GM21717 (cell line): ENCODE data around the gene MKNK1.

Experiments
- ATAC-seq: cut with Tn5 transposase; IDR thresholded peaks from one replicate; pipeline ENCODE4 v1.9.1; 2021; ENCODE audit warnings: mild to moderate bottlenecking, moderate library complexity; ENCODE audit not compliant: unreplicated experiment

MKNK1 gene

DNA sequence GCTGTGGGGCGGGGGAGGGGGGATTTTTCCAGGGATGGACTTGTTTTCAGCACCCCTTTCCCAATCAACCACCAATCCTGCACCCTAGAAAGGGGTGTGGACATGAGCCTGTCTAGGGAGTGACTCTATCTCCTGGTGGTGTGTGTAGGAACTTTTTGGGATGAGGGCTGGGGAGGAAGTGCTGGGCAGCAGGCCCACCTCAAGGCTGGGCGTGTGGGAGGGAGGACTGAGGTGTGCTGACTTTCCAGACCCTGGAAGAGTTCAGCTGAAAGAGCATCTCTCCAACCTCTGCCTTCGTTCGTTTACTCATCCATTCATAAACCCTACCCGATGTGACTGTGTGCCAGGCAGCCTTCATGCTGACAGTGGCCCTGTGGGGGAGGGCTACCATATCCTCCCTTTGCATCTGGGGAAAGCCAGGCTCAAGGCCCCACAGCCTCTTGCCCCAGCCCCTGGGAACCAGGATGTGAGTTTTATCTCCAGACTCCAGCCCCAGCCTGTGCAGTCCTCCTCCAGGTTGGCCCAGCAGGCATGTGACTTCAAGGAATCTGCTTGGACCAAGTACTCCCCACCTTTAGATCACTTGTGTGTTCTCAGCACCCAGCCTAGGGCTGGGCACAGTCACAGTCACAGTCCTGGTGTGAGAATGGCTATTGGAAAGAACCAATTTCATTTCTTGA lies 59.4 kb downstream of the MKNK1 start:
- ATAC-seq, result no peak

DNA sequence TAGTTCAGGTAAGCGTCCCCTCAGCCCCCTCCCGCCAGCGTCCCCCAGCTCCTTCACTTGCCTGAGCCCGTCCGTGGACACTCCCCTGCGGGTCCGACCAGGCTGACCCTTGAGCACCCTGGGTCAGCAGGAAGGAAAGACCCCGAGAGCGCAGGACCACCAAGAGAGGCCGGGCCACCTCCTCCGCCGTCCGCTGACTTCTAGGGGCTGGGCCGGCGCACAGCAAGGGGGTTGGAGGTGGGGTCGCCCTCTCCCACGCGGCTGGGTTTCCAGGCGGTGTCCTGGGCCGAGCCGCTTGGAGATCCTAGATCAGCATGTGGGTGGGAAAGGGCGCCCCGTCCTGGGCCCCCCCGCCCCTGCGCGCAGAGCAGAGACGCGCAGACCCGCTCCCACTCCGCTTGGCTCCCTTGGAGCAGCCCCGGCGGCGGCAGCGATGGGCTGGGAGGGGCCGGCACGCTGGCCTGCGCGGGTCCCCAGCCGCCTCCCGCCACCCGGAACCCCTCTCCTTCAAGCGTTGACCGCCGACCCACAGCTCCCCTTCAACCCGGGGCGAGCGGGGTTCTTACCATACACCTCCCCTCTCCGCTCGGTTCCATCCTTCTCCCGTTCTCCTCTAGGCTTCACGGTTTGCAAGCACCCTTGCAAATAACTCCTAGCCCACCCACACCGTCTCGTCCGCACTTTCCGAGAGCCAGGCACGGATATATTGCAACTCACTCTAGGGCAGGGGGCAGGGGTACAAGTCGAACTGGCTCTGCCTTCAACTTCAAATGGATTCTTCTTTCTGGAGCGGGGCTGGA lies 60.1 kb downstream of the MKNK1 start:
- ATAC-seq, result no peak

DNA sequence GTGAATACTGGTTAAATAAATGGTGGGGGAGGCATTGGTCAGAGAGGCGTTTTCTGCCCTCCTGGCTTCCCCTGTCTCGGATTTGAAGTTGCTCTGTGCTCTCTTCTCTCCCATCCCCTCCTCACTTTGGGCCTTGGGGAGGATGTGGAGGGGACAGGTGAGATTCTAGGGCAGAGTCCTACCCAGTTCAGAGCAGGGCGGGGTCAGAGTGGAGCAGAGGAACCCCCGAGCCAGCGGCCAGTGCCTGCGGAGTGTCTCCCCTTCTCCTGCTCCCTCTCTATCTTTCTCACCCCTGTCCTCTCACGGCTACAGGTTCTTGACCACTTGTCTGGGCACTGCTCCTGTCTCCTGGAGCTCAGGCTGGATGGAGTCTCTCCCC lies 60.7 kb downstream of the MKNK1 start:
- no peak for ATAC-seq

DNA sequence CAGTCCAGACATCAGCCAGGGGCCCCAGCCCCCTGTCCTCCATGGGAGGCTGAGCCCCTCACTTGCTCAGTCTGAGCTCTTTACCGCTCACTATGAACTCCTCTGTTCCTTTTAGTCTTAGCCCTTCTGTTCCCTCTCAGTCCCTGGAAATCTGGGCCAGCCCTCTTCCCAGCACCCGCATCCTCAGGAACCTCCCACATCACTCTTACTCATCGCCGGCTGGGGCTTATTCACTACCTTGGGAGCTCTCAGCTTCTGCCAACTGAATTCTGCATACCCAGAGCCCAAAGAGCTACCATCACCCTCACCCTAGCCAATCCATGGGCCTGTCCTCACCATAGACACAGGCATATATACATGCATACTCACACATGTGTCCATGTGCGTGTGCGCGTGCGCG lies 64.1 kb downstream of the MKNK1 start:
- ATAC-seq, result no peak

DNA sequence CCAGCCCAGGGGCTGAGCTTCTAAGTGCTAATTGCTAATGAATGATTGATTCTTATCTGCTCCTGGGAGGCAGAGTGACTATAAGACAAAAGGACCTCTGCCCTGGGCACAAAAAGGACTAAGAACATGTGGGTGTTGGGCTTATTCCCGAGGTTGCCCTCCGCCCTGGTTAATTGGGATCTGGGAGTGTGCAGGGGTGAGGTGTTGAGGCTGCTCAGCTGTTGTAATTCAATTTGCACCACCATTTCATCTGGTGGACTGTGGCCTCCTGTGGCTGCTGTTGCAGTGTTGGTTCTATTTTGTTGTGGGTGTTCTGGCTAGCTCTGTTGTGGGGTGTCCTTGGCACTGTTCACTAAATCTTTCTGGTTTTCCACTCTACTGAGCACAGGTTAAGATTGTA lies 65.9 kb downstream of the MKNK1 start:
- no peak for ATAC-seq

DNA sequence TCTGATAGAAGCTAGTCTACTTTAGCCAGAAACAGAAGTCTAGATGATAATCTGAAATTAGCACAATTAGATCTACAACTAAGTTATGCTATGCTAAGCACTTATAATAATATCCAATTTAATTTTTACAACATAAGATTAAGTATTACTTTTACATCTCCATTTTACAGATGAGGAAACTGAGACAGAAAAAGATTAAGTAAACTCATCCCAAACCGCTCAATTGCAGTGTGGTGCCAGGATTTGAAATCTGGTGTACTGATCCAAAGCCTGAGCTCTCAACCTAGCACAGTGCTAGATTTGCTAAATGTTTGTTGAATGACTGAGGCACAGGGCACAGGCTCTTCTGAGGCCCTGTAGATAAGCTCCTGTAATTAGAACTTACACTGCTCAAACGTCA lies 66.4 kb downstream of the MKNK1 start:
- ATAC-seq, result no peak

DNA sequence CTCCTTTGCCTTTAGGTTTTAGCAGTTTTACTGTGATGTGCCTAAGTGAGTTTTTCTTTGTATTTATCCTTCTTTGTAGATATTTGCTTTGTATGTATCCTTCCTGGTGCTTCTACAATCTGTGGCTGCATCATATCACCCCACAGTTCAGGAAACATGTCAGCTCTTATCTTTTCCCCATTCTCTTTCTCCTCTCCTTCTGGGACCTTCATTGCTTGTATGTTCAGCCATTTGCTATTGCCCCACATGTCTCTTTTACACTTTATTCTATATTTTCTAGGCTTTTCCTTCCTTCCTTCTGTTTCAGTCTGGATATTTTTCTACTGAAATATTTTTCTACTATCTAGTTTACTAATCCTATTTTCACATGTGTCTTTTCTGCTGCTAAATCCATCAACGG lies 67.5 kb downstream of the MKNK1 start:
- ATAC-seq, result no peak

DNA sequence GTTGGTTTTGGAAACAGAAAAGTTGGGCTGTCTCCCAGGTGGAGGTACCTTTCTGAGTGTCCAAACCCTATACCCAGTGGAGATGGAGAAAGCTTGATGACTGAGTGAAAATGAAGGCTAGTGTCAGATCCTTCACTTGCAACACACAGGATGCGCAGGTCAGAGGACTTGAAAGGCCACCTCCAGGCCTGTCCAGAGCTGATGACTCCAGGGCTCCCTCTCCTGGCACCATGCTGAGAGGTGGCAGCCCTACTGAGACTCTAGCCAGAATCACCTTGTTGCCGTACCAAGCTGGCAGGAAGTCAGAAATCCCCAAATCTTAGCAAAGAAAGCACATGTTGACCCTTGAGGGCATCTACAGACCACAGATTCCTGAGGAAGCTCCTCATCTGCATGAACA lies 69.0 kb downstream of the MKNK1 start:
- no peak for ATAC-seq

DNA sequence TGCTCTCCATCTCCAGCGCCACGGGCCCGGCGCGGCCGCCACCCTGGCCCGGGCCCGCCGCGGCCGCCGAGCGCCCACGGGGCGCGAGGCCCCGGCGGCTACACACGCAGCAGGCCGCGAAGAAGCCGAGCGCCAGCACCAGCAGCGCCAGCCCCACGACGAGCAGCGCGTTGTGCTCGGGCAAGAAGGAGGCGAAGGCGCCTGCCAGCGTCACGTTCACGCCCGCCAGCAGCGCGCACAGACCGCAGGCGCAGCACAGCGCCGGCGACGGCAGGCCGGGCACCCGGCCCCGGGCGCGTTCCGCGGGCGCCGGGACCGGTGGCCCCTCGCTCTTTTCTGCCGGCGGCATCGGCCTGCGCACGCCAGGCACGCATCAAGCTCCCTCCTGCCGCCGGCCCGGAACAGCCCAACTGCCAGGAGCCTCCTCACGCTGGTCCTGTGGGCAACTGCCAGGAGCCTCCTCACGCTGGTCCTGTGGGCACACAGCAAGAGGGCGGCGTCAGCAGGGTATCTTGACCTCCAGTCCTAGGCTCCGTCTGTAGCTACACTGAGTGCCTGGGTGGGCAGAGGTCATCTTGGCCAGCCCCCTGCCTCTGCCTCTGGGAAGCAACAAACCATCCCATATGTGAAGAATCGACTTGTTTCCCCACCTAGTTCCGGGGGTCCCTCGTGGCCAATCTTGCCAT lies 70.7 kb downstream of the MKNK1 start:
- ATAC-seq, result no peak

DNA sequence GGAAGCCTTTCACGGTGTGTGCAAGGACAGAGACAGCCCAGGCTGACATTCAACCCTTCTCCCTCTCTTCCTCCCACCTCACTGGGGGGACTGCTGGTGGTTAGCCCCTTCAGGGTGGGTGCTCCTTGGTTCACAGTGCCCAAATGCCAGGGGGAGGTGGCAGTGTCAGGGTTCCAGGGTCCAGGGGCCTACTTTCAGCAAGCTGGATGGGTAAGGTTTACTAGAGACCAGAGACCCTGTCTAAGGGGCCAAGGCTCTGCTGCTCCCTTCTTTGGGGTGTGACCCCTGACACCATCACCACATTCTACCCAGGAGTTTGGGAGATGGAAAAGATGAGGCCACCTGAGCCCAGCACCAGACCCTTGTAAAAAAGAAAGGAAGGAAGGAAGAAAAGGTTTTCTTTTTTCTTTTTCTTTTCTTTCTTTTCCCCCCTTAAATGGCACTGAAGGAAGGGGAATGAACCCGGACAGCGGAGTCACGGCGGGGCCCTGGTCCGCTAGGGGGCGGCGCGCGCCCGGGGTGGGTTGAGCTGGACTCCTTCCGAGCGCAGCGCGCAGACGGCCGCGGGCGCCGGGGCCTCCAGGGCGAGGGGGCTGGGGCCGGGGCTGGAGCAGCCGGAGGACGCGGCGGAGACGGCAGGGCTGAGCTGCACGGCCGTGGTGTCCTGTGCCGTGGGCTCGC lies 71.4 kb downstream of the MKNK1 start:
- no peak for ATAC-seq

DNA sequence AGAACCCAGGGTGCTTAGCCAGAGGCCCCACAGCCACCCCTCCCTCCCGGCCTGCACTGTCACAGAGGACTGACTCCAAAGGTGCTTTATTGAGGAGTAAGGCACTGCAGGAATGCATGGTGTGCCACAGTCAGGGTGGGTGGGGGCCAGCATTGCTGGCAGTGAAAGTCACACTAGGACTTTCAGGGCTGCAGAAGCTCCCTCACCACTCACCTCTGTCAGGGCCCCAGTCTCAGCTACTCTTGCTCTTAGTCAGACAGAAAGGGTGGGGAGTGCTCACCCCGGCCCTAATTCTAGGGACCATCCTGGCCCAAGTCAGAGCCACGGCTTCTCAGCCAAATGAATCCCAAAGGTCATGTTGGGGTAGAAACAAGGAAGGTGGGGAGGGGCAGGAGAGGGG lies 72.0 kb downstream of the MKNK1 start:
- no peak for ATAC-seq

DNA sequence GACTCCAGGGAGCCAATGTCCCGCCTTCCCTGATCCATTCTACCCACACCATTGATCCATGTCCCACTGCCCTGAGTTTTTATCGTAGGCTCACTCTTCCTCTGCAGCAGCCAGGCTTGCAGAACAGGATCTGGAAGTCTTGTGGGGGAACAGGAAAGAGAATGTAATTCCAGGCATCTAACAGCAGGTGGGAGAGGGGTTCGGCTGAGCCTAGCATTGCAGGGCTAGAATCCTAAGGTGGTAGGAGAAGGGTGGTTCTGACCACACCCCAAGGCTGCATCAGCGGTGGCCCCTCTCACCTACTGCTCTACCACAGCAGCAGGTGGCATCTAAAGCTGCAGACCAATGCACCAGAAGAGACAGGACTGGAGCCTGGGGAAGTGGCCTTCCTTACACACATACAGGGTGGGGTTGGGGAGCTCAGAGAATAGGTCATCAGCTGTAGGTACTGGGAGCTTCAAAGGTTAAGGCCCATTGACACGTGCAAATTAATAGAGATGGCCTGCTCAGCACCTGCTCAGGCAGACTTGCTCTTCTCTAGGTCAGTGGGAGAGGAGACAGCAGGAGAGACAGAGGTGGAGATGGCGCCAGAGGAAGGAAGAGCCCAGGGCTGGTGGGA lies 73.2 kb downstream of the MKNK1 start:
- ATAC-seq, result no peak

DNA sequence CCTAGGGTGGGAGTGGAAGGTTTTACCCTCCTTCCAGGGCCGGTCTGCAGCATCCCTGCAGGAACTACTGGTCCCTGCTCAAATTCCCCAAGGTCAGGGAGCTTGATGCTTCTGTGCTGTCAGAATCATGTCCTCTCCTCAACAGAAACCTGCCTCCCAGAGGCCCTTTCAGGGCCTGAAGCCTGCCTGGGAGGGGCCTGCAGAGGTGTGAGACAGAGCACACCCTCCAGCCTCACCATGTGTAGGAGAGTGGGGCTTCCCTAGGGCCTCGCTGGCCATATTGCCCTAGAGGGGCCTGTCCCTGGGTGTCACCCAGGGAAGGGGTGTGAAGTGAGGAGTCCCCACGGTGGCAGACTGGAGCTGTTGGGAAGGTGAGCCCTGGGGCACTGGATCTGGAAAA lies 73.8 kb downstream of the MKNK1 start:
- no peak for ATAC-seq

DNA sequence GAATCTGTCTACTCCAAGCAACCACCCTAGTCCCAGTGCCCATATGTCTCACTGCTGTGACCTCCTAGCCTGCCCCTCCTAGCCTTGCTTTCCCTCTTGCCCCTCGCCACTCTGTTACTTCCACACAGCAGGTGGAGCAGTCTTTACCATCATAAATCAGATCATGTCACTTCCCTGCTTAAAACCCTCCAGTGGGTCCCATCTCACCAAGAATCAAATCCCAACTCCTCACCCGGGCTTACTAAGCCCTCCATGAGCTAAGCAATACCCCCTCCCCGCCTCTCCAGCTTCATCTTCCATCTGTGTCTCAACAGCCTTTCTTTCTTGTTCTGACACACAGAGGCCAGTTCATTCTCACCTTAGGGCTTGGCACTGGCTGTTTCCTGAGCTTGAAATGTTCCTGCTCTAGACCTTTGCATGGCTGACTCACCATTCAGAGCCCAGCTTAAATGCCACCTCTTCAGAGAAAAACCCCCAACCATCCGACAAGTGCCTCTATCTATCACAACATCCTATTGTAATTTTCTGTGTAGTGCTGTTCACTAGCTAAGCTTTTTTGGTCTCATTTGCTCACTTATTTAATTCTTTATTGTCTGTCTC lies 74.9 kb downstream of the MKNK1 start:
- no peak for ATAC-seq

DNA sequence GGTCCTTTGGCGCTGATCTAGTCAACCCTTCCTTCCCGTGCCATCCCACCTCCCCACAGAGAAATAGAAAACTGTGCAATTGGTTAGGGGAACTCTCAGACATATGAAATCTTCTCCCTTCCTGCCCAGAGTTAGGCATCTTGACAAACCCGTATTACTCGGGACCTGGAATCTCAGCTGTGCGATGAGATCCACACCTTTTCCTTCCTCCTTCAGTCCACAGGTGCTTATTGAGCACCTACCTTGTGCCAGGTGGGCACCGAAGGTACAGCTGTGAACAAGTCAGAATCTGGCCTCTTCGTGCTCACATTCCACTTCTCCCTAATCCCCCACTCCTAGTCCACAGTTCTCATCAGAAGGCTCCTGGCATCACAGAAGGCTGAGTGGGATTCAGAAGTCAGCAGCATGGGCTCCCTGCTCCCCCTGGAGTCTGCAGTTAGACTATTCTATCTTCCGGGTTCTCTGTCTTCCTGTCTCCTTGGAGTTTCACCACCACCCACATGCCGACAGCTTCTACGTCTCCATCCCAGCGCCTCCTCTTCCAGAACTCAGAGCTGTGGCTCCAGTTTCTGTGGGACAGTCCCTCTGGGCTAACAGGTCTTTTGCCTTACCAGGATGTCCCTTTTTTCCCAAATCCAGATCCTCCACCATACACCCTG lies 75.6 kb downstream of the MKNK1 start:
- no peak for ATAC-seq

DNA sequence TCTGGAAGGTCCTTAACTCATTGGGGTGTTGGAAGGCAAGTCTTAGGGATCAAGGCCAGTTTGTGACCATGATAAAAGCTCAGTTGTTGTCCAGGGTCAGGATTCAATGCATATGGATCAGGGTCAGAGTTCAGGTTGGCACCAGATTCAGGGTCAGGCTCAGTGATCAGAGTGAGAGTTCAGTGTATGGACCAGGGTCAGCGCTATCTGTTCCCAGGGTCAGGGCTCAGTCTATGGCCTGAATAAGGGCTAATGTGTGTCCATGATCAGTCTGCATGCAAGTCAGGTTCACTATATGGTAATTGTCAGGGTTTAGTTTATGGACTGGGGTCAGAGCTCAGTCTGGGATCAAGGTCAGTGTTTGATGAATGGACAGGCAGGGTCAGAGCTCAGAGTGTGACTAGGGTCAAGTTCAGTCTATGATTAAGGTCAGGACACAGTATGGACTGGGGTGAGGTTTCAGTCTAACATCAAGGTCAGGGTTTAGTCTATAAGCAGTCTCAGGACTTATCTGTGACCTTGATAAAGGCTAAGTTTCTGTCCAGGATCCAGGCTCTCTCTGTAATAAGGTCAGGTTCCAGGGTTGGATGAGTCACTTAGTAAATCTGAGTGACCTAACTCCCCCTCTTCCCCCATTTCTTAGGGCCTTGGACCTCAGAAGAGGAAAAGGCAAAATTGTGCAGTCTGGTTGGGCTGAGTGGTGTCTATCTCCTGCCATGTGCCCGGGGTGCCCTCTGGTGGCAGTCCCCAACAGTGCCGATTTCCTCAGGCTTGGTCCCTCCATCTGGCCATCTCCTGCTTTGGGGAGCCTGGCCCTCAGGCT lies 76.4 kb downstream of the MKNK1 start:
- peak; percentile 72 for ATAC-seq

DNA sequence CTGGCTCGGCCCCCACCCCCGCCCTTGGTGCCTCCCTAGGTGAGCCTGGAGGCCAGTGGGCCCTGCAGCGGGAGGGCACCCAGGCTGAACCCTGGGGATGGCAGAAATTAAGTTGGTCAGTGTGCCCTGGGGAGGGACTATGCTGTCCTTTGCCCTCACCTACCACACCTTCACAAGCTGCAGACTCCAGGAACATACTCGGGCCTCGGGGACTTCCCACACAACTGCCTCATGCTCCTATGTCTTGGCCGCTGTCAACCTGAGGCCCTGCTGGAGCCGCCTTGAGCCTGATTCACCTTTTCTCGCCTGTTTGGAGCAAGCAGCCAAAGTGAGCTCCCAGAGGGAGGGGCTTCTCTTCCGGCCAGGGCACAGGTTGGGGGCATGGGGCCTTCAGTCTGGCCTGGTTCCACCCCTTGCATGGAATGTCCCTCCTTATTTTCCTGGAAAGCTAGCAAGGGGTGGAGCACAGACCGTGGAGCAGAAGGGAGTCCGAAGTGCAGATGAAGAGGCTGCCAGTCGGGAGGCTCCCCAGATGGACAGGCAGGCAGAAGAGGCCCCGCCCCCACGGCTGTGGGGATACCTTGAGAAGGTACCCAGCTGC lies 77.3 kb downstream of the MKNK1 start:
- no peak for ATAC-seq

DNA sequence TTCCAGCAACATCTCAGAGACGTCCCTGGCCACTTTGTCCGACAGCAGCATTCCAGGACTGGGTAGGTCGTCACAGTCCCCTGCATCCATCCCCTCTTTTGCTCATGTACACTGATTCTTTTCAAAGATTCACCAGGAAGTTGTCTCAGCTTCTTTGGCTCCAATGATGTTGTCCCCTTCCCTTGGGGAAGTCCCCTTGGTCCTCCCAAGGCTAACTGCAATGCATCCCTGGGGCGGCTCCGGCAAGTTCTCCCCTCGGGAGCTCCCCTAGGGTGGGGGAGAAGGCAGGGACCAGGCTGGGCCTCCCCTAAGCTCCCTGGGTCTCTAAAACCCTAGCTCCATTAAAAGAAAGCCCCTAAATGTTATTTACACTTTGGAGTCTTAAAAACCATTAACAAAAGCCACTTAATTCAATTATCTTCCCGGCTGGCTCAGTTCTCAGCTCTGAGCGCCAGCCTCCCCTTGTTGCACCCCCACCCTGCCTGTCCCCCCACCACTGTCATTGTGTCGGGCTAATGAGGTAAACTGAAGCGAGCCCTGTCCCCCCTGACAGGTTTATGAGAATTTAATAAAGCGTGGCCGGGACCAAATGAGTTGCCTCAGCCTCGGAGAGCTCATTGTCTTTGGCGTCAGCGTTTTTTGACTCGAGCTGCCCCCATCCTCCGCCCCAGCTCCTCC lies 77.9 kb downstream of the MKNK1 start:
- no peak for ATAC-seq
